Loucy (cell line): ENCODE data around the gene NLGN1.

ENCODE experiments used
- H2AFZ ChIP-seq: fragments of 200-600 bp; sonication (generic); 2 replicates; pipeline ENCODE4 v1.6.0; 2016; ENCODE audit warnings: antibody characterized with exemption, mild to moderate bottlenecking, low read length, moderate library complexity
- H3F3A ChIP-seq: fragments of 200-600 bp; 2 replicates; pipeline ENCODE4 v1.6.0; 2016; ENCODE audit warnings: antibody characterized with exemption, low read depth, mild to moderate bottlenecking
- H3K27me3 ChIP-seq: fragments of 200-600 bp; sonication (generic); 2 replicates; pipeline ENCODE4 v1.6.1; 2014; ENCODE audit warnings: low read length, mild to moderate bottlenecking; ENCODE audit not compliant: insufficient read depth, poor library complexity, severe bottlenecking
- H3K36me3 ChIP-seq: fragments of 200-600 bp; sonication (generic); 2 replicates; pipeline ENCODE4 v1.6.1; 2016; ENCODE audit warnings: low read length; ENCODE audit not compliant: insufficient read depth
- H3K4me1 ChIP-seq: fragments of 200-600 bp; sonication (generic); 2 replicates; pipeline ENCODE4 v1.5.1; 2014; ENCODE audit warnings: low read length, mild to moderate bottlenecking; ENCODE audit not compliant: insufficient read depth, poor library complexity, severe bottlenecking
- H3K4me2 ChIP-seq: fragments of 200-600 bp; sonication (generic); 2 replicates; pipeline ENCODE4 v1.6.0; 2014; ENCODE audit warnings: antibody characterized with exemption, low read length, low read depth, mild to moderate bottlenecking; ENCODE audit not compliant: poor library complexity, severe bottlenecking
- H3K4me3 ChIP-seq: fragments of 200-600 bp; sonication (generic); 2 replicates; pipeline ENCODE4 v1.5.1; 2014; ENCODE audit warnings: low read length, mild to moderate bottlenecking, mixed read lengths; ENCODE audit not compliant: poor library complexity, severe bottlenecking
- H3K79me2 ChIP-seq: fragments of 200-600 bp; sonication (generic); 2 replicates; pipeline ENCODE4 v1.6.1; 2014; ENCODE audit warnings: low read length; ENCODE audit not compliant: insufficient read depth
- H3K9ac ChIP-seq: fragments of 200-600 bp; sonication (generic); 2 replicates; pipeline ENCODE4 v1.6.0; 2014; ENCODE audit warnings: mild to moderate bottlenecking, low read depth, low read length, moderate library complexity; ENCODE audit not compliant: poor library complexity, severe bottlenecking
- H3K9me2 ChIP-seq: fragments of 200-600 bp; sonication (generic); replicated peaks from 2 replicates; pipeline ENCODE4 v1.6.1; 2016; ENCODE audit warnings: low read depth, low read length, mixed read lengths
- H3K9me3 ChIP-seq: fragments of 200-600 bp; sonication (generic); 2 replicates; pipeline ENCODE4 v1.6.1; 2014; ENCODE audit warnings: mild to moderate bottlenecking, antibody characterized with exemption, low read length, low read depth; ENCODE audit not compliant: insufficient read depth
- H4K20me1 ChIP-seq: fragments of 200-600 bp; sonication (generic); 2 replicates; pipeline ENCODE4 v1.6.0; 2014; ENCODE audit warnings: antibody characterized with exemption, low read length, mild to moderate bottlenecking; ENCODE audit not compliant: insufficient read depth, poor library complexity, severe bottlenecking
- EZH2phosphoT487 ChIP-seq: fragments of 200-600 bp; IDR thresholded peaks from 2 replicates; pipeline ENCODE4 v1.6.1; 2018; ENCODE audit warnings: antibody characterized with exemption, mild to moderate bottlenecking, moderate library complexity, borderline replicate concordance
- TF ChIP-seq, protein P1 (sequence below): fragments of 200-600 bp; sonication (generic); conservative IDR thresholded peaks from 2 replicates; pipeline ENCODE4 v1.5.1; 2014; ENCODE audit warnings: mild to moderate bottlenecking, antibody characterized with exemption, low read length

NLGN1 gene

GRCh38 chr3:174216019-174216418 lies 818.5 kb downstream of the NLGN1 start:
- no peak for TF ChIP-seq EZH2phosphoT487
- TF ChIP-seq, protein P1, sequence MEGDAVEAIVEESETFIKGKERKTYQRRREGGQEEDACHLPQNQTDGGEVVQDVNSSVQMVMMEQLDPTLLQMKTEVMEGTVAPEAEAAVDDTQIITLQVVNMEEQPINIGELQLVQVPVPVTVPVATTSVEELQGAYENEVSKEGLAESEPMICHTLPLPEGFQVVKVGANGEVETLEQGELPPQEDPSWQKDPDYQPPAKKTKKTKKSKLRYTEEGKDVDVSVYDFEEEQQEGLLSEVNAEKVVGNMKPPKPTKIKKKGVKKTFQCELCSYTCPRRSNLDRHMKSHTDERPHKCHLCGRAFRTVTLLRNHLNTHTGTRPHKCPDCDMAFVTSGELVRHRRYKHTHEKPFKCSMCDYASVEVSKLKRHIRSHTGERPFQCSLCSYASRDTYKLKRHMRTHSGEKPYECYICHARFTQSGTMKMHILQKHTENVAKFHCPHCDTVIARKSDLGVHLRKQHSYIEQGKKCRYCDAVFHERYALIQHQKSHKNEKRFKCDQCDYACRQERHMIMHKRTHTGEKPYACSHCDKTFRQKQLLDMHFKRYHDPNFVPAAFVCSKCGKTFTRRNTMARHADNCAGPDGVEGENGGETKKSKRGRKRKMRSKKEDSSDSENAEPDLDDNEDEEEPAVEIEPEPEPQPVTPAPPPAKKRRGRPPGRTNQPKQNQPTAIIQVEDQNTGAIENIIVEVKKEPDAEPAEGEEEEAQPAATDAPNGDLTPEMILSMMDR, result no peak
- no peaks in the 10 kb centered on the region for H3K27me3 ChIP-seq
- no peaks in the 10 kb centered on the region for H3K4me1 ChIP-seq
- H3K9ac ChIP-seq, result no peak overlapping the region
- H3F3A ChIP-seq, result no peaks in the 10 kb centered on the region
- no peaks in the 10 kb centered on the region for H3K36me3 ChIP-seq
- no peaks in the 10 kb centered on the region for H3K79me2 ChIP-seq
- H3K4me2 ChIP-seq, result no peak overlapping the region
- no peaks in the 10 kb centered on the region for H3K9me3 ChIP-seq
- H4K20me1 ChIP-seq, result no peaks in the 10 kb centered on the region
- no peak overlapping the region for H2AFZ ChIP-seq
- H3K4me3 ChIP-seq, result no peak overlapping the region
- no peaks in the 10 kb centered on the region for H3K9me2 ChIP-seq

DNA sequence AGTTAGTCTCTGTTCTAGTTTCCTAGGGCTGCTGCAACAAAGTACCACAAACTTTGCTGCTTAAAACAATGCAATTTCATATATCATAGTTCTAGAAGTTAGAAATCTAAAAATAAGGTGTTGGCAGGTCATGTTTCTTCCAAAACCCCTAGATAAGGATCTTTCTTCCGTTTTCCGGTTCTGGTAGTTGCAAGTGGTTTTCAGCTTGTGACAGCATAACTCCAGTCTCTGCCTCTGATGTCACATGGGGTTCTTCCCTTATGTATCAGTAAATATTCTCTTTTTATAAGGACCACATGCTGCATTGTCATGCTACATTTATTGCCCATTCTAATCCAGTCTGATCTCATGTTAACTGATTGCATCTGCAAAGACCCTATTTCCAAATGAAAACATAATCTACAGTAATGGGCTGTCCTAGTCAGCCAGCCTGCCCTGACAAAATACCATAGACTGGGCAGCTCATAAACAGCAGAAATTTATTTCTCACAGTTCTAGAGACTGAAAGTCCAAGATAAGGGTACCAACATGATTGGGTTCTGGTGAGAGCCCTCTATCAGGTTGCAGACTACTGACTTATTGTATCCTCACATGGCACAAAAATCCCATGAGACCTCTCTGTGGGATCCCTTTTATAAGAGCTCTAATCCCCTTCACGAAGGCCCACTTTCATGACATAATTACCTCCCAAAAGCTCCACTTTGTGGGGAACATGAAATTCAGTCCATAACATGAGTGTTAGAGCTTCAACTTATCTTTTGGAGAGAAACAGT lies 819.6 kb downstream of the NLGN1 start:
- Histone ChIP-seq H3K4me3 (no peak overlapping the region), H3K9ac (no peak overlapping the region), H3K36me3 (no peaks in the 10 kb centered on the region), H3K9me2 (no peaks in the 10 kb centered on the region), H3F3A (no peaks in the 10 kb centered on the region), H3K4me2 (no peak overlapping the region), H3K27me3 (no peaks in the 10 kb centered on the region), H2AFZ (no peak overlapping the region), H3K4me1 (no peaks in the 10 kb centered on the region), H4K20me1 (no peaks in the 10 kb centered on the region), H3K79me2 (no peaks in the 10 kb centered on the region), H3K9me3 (no peaks in the 10 kb centered on the region)
- TF ChIP-seq EZH2phosphoT487, result no peak
- TF ChIP-seq, protein P1, result no peak

GRCh38 chr3:174218016-174218415 lies 820.5 kb downstream of the NLGN1 start:
- Histone ChIP-seq H3K4me3 (no peak overlapping the region), H3K4me1 (no peaks in the 10 kb centered on the region), H3F3A (no peaks in the 10 kb centered on the region), H3K4me2 (no peak overlapping the region), H3K9me3 (no peaks in the 10 kb centered on the region), H3K9ac (no peak overlapping the region), H3K27me3 (no peaks in the 10 kb centered on the region), H3K36me3 (no peaks in the 10 kb centered on the region), H3K9me2 (no peaks in the 10 kb centered on the region), H3K79me2 (no peaks in the 10 kb centered on the region), H4K20me1 (no peaks in the 10 kb centered on the region), H2AFZ (no peak overlapping the region)
- TF ChIP-seq, protein P1, result no peak
- TF ChIP-seq EZH2phosphoT487, result no peak
